ENCODE data around the gene SUPT20HL1.

Gene SUPT20HL1

DNA sequence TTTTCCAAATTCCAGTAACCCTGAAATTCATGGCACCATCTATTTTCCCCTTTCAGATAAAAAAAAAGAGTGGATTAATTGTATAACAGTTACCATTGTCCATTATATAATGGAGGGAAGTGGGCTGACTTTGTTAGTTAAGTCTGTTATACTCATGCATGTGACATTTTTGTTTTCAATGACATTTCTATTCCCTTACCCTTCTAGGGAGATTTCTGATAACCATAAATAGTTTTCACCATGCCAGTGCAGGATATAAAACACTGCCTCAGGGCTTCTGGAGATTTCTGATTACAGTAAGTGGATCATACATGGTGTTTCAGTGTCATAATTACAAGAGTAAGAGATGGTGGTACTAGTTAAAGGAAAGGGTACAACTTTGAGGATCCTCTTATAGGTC is 45.5 kb downstream of the SUPT20HL1 start:
- Histone ChIP-seq H3K36me3 (ENCODE audit: control insufficient read depth, insufficient read depth, low read length) (no peaks in the 10 kb centered on the region), H3K18ac (ENCODE audit: low read length) (no peak overlapping the region), H4K5ac (ENCODE audit: low read length) (no peak overlapping the region), H3K4ac (ENCODE audit: low read depth, low read length) (no peak overlapping the region), H2BK15ac (replicated peaks; ENCODE audit: low read depth) (no peak overlapping the region), H3K23ac (ENCODE audit: low read length) (no peak overlapping the region), H3K27ac (ENCODE audit: low read depth, low read length) (no peak overlapping the region), H2BK120ac (ENCODE audit: low read depth, low read length) (no peak overlapping the region), H3K79me1 (ENCODE audit: low read length) (no peaks in the 10 kb centered on the region), H3K4me2 (ENCODE audit: low read length) (no peak overlapping the region), H3K79me2 (ENCODE audit: control insufficient read depth, insufficient read depth, low read length) (no peaks in the 10 kb centered on the region), H2AK5ac (ENCODE audit: low read length) (no peak overlapping the region), H2BK5ac (ENCODE audit: low read length) (no peak overlapping the region), H3K56ac (ENCODE audit: low read length) (no peak overlapping the region), H3K4me3 (ENCODE audit: low read length) (no peak overlapping the region), H3K4me1 (ENCODE audit: control insufficient read depth, low read depth, low read length) (no peaks in the 10 kb centered on the region), H3K9ac (ENCODE audit: low read length) (no peak overlapping the region), H4K8ac (ENCODE audit: low read depth, low read length) (no peak overlapping the region), H3K27me3 (ENCODE audit: insufficient read depth, low read length, poor library complexity) (no peaks in the 10 kb centered on the region)
- no peak for DNase-seq

Measured in mesendoderm (in vitro differentiated cells).